GM10266 (cell line): Measurements from ENCODE around the gene SF3B3.
"Not testable (repeated sequence)": the region's sequence is repeated elsewhere in the genome, so short reads cannot be mapped to it uniquely, and the experiment has no call there.

Source experiments
- DNase-seq: peaks from one replicate; pipeline ENCODE4 v3.0.0; 2012; ENCODE audit errors: extremely low spot score
- TF ChIP-seq, protein P1 (sequence below): IDR thresholded peaks from 2 replicates; pipeline ENCODE4 v1.5.1; 2012; ENCODE audit warnings: mild to moderate bottlenecking, low read depth; ENCODE audit not compliant: control insufficient read depth, insufficient read depth; ENCODE audit errors: missing control alignments

SF3B3 gene

DNA sequence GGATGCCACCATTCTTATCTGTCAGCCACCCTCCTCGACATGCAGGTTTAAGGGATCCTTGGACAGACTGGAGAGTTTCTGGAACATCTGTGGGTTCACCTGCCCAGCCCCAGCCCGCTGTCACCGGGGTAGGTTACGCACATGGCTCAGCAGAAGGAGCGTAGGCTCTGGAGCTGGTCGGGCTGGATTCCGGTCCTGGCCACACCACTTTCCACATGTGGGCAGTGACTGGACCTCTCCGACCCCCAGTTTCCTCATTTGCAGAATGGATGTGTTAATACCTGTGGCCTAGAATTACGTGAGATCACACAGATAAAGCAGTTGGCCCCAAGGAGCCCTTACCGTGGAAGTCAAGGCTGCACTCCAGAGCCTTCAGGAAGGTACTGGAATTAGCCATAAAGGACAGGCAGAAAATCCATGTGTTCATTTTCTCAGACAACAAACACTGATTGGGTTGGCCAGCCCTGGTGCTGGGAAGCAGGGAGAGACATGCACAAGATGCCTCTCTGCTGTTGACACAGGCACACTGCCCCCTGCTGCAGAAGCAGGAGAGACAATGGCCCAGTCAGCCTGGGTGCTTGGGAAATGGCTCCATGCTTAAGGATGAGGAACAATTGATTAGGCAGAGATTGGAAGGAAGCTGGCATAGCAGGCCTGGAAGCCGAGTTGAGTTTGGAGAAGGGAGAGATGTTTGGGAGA, 58.8 kb downstream of the SF3B3 start:
- peak; percentile 28 for DNase-seq
- TF ChIP-seq, protein P1, sequence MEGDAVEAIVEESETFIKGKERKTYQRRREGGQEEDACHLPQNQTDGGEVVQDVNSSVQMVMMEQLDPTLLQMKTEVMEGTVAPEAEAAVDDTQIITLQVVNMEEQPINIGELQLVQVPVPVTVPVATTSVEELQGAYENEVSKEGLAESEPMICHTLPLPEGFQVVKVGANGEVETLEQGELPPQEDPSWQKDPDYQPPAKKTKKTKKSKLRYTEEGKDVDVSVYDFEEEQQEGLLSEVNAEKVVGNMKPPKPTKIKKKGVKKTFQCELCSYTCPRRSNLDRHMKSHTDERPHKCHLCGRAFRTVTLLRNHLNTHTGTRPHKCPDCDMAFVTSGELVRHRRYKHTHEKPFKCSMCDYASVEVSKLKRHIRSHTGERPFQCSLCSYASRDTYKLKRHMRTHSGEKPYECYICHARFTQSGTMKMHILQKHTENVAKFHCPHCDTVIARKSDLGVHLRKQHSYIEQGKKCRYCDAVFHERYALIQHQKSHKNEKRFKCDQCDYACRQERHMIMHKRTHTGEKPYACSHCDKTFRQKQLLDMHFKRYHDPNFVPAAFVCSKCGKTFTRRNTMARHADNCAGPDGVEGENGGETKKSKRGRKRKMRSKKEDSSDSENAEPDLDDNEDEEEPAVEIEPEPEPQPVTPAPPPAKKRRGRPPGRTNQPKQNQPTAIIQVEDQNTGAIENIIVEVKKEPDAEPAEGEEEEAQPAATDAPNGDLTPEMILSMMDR, result peak; percentile 33

GRCh38 chr16:70586731-70587130, 63.1 kb downstream of the SF3B3 start:
- no peak for DNase-seq
- TF ChIP-seq, protein P1, result no peak

GRCh38 chr16:70588565-70588964, 64.9 kb downstream of the SF3B3 start:
- no peak for DNase-seq
- TF ChIP-seq, protein P1, result no peak

DNA sequence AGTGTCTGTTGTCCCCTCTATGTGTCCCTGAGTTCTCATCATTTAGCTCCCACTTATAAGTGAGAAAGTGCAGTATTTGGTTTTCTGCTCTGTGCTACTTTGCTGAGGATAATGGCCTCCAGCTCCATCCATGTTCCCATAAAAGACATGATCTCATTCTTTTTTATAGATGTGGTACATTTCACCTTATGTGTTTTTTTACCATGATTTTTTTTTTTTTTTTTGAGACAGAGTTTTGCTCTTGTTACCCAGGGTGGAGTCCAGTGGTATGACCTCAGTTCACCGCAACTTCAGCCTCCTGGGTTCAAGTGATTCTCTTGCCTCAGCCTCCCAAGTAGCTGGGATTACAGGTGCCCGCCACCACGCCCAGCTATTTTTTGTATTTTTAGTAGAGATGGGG, 65.8 kb downstream of the SF3B3 start:
- not testable (repeated sequence) for DNase-seq

- DNase-seq, result no peak
- TF ChIP-seq, protein P1, result no peak
Observed at GRCh38 chr16:70589998-70590471, 66.4 kb downstream of the SF3B3 start.

GRCh38 chr16:70590722-70591415, 67.3 kb downstream of the SF3B3 start:
- DNase-seq, result no peak
- TF ChIP-seq, protein P1, result no peak

DNA sequence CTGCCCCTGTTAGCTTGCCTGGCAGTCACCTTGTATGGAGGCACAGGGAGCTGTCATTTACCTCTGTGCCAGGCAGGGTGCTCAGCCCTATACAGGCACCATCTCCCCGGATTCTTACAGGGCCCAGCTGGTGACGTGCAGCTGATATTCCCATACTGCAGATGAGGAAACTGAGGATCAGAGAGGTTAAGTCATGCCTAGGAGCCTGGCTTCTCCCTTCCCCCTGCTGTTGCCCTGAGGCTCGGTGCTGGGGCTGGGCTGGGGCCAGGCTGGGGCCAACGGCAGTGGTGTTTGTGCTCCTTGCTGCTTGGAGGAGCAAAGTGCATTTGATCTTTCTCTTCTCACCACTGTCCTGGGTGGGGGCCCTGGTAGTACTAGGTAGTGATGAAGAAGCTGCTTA, 68.0 kb downstream of the SF3B3 start:
- TF ChIP-seq, protein P1, result no peak
- DNase-seq, result no peak
